Mammary epithelial cell (primary cell): ENCODE data around the gene GPHA2.

Experiments
- CTCF ChIP-seq, 2 donors: IDR thresholded peaks in 1 of 2; conservative IDR thresholded peaks in 1 of 2; 2 replicates each; pipeline ENCODE4 v1.5.1; 2011 to 2012; ENCODE audit warnings: inconsistent platforms in 2 of 2, low read length in 2 of 2, mild to moderate bottlenecking in 2 of 2, control low read depth in 1 of 2, low read depth in 1 of 2; ENCODE audit not compliant: insufficient read depth in 1 of 2; ENCODE audit errors: extremely low read depth in 1 of 2
- EZH2 ChIP-seq: IDR thresholded peaks from 2 replicates; pipeline ENCODE4 v1.6.1; 2012; ENCODE audit warnings: low read length, inconsistent platforms, borderline replicate concordance

GRCh38 chr11:64906314-64906635 is 29.4 kb downstream of the GPHA2 start:
- TF ChIP-seq CTCF (conservative IDR thresholded peaks at IDR 0.05 in 1 of 2, IDR thresholded peaks at IDR 0.05 in 1 of 2; ENCODE audit: extremely low read depth in 1 of 2, insufficient read depth in 1 of 2, low read depth in 1 of 2, low read length in 2 of 2), result no peak
- TF ChIP-seq EZH2, result no peak
